Peyer's patch (tissue), 4 donors: ENCODE data around the gene TMEM63A. TPM values are rescaled to one million over a fixed set of nuclear protein-coding genes. Genes with fewer than 3 reads are reported as not detected.

Source experiments
- DNase-seq, 3 donors: peaks; one replicate each; pipeline ENCODE4 v3.0.0-alpha.2; 2017 to 2019
- H3K27ac ChIP-seq, 4 donors: fragments of 200-600 bp; sonication (generic); one replicate each; pipeline ENCODE4 v1.5.1; 2016 to 2019
- H3K27me3 ChIP-seq, 2 donors: fragments of 200-600 bp; sonication (generic); one replicate each; pipeline ENCODE4 v1.5.1; 2019
- H3K36me3 ChIP-seq, 3 donors: fragments of 200-600 bp; sonication (generic); one replicate each; pipeline ENCODE4 v1.5.1; 2016 to 2019
- H3K4me1 ChIP-seq, 4 donors: fragments of 200-600 bp; sonication (generic); one replicate each; pipeline ENCODE4 v1.5.1; 2016 to 2019
- H3K4me3 ChIP-seq, 4 donors: fragments of 200-600 bp; sonication (generic); 1 replicate in 3 of 4; 2 replicates in 1 of 4; pipeline ENCODE4 v1.5.1; 2016 to 2019; ENCODE audit warnings: mild to moderate bottlenecking in 1 of 4
- H3K9me3 ChIP-seq, 4 donors: fragments of 200-600 bp; sonication (generic); one replicate each; pipeline ENCODE4 v1.5.1; 2016 to 2019; ENCODE audit warnings: mild to moderate bottlenecking in 1 of 4
- POLR2A ChIP-seq, 2 donors: fragments of 450-650 bp; IDR thresholded peaks; one replicate each; pipeline ENCODE4 v1.5.1; 2017; ENCODE audit warnings: antibody characterized with exemption in 2 of 2, mild to moderate bottlenecking in 2 of 2, moderate library complexity in 2 of 2
- total RNA-seq, 4 donors: library from RNA; depleted of rRNA; stranded (reverse); fragments of >200 nt; gene quantifications; one replicate each; pipeline ENCODE4 v1.1.0, GENCODE V29; 2016
- TF ChIP-seq, protein P1 (sequence below), 6 experiments: fragments of 450-650 bp in 4 of 6; fragments of 200-600 bp in 2 of 6; sonication (generic) in 1 of 6; IDR thresholded peaks; one replicate each; pipeline ENCODE4 v1.5.1; 2017 to 2019; ENCODE audit warnings: antibody characterized with exemption in 6 of 6, mild to moderate bottlenecking in 3 of 6, moderate library complexity in 1 of 6

TMEM63A gene
- total RNA-seq, 4 donors from 2014 or later = 77.8 to 339 (median 275) TPM

GRCh38 chr1:225825078-225825477 lies 57.1 kb downstream of the TMEM63A start:
- peak in 2 of 3 donors; percentile 58 to 61 for DNase-seq
- H3K27me3 ChIP-seq = no peaks in the 10 kb centered on the region
- no peaks in the 10 kb centered on the region for H3K9me3 ChIP-seq
- H3K4me1 ChIP-seq = peaks cover 0 to 21% (median 0%) of the 10 kb centered on the region in 4 donors
- no peak for TF ChIP-seq POLR2A (IDR thresholded peaks at IDR 0.05)
- TF ChIP-seq, protein P1, sequence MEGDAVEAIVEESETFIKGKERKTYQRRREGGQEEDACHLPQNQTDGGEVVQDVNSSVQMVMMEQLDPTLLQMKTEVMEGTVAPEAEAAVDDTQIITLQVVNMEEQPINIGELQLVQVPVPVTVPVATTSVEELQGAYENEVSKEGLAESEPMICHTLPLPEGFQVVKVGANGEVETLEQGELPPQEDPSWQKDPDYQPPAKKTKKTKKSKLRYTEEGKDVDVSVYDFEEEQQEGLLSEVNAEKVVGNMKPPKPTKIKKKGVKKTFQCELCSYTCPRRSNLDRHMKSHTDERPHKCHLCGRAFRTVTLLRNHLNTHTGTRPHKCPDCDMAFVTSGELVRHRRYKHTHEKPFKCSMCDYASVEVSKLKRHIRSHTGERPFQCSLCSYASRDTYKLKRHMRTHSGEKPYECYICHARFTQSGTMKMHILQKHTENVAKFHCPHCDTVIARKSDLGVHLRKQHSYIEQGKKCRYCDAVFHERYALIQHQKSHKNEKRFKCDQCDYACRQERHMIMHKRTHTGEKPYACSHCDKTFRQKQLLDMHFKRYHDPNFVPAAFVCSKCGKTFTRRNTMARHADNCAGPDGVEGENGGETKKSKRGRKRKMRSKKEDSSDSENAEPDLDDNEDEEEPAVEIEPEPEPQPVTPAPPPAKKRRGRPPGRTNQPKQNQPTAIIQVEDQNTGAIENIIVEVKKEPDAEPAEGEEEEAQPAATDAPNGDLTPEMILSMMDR (IDR thresholded peaks at IDR 0.05) = no peak
- H3K27ac ChIP-seq = peak overlapping the region in 1 of 4 donors; percentile 32
- H3K4me3 ChIP-seq = no peak overlapping the region
- H3K36me3 ChIP-seq = no peaks in the 10 kb centered on the region

DNA sequence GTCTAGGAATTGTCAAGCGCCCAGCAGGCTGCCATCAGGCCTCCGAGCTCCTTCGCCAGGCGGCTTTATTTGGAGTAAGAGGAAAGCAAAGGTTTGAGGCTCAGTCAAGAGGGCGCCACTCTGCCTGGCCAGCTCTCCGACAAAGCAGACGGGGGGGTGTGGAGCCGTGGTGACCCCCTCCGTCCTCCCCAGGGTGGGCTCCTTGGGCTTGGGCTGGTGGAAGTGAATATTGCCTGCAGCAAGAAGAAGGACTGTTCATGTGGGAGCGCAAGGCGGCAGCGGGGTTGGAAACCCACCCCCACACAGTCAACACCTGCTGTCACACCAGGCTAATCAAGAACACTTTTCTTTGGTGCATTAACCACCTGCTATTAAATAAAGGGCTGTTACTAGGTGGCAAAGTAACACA lies 57.6 kb downstream of the TMEM63A start:
- H3K9me3 ChIP-seq = no peaks in the 10 kb centered on the region
- peaks cover 0 to 21% (median 0%) of the 10 kb centered on the region in 4 donors for H3K4me1 ChIP-seq
- TF ChIP-seq, protein P1 (IDR thresholded peaks at IDR 0.05) = no peak
- no peak for TF ChIP-seq POLR2A (IDR thresholded peaks at IDR 0.05)
- H3K4me3 ChIP-seq = no peak overlapping the region
- no peaks in the 10 kb centered on the region for H3K36me3 ChIP-seq
- no peak for DNase-seq
- H3K27me3 ChIP-seq = no peaks in the 10 kb centered on the region
- H3K27ac ChIP-seq = peak overlapping the region in 1 of 4 donors; percentile 6

DNA sequence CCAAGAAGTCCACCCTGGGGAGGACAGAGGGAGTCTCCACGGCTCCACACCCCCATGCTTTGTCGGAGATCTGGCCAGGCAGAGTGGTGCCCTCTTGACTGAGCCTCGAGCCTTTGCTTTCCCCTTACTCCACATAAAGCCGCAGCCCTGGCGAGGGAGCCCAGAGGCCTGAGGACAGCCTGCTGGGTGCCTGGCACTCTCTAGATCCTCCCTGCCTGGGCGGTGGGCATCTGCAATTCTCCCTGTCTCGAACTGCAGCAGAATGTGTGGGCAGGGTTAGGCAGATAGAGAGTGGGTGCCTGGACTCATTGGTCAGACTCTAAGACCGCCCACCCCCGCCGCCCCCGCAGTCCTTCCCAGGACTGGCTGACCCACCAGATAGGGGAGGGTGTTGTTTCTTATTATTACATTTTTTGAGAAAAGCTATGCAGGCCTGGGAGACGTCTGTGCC lies 58.3 kb downstream of the TMEM63A start:
- Histone ChIP-seq H3K27ac (no peak overlapping the region), H3K36me3 (no peaks in the 10 kb centered on the region), H3K9me3 (no peaks in the 10 kb centered on the region), H3K27me3 (no peaks in the 10 kb centered on the region), H3K4me1 (peaks cover 0 to 21% (median 0%) of the 10 kb centered on the region in 4 donors), H3K4me3 (no peak overlapping the region)
- no peak for DNase-seq
- TF ChIP-seq POLR2A (IDR thresholded peaks at IDR 0.05) = no peak
- TF ChIP-seq, protein P1 (IDR thresholded peaks at IDR 0.05) = no peak

GRCh38 chr1:225822655-225823403 lies 59.4 kb downstream of the TMEM63A start:
- no peak overlapping the region for H3K4me3 ChIP-seq
- H3K27me3 ChIP-seq = no peaks in the 10 kb centered on the region
- H3K27ac ChIP-seq = no peak overlapping the region
- TF ChIP-seq, protein P1 (IDR thresholded peaks at IDR 0.05) = no peak
- no peak for TF ChIP-seq POLR2A (IDR thresholded peaks at IDR 0.05)
- H3K9me3 ChIP-seq = no peaks in the 10 kb centered on the region
- no peaks in the 10 kb centered on the region for H3K36me3 ChIP-seq
- no peak for DNase-seq
- H3K4me1 ChIP-seq = peaks cover 0 to 25% (median 0%) of the 10 kb centered on the region in 4 donors

- Histone ChIP-seq H3K27me3 (no peaks in the 10 kb centered on the region), H3K4me3 (no peak overlapping the region), H3K4me1 (peaks cover 0 to 43% (median 2%) of the 10 kb centered on the region in 4 donors), H3K36me3 (no peaks in the 10 kb centered on the region), H3K27ac (no peak overlapping the region), H3K9me3 (no peaks in the 10 kb centered on the region)
- TF ChIP-seq, protein P1 (IDR thresholded peaks at IDR 0.05) = no peak
- TF ChIP-seq POLR2A (IDR thresholded peaks at IDR 0.05) = no peak
- DNase-seq = no peak
Observed at GRCh38 chr1:225820522-225821120, 61.6 kb downstream of the TMEM63A start.
